ENCODE measurements around the gene SLC16A10.

Gene SLC16A10

GRCh38 chr6:111259089-111259831 lies 172.0 kb downstream of the SLC16A10 start:
- Histone ChIP-seq H3K4me3 (ENCODE audit: extremely low read depth, insufficient read depth, low read length, poor library complexity, severe bottlenecking) (peak overlapping the region; percentile 76), H3K27ac (ENCODE audit: low read depth, low read length, severe bottlenecking) (peak overlapping the region; percentile 94), H3K9me3 (ENCODE audit: control insufficient read depth, low read length) (no peaks in the 10 kb centered on the region), H3K36me3 (ENCODE audit: control insufficient read depth, insufficient read depth, low read length) (peaks cover 7% of the 10 kb centered on the region), H3K4me1 (ENCODE audit: control insufficient read depth, insufficient read depth, low read length, poor library complexity, severe bottlenecking) (peaks cover 15% of the 10 kb centered on the region)
- WGBS, 2 experiments (ENCODE audit: insufficient coverage in 2 of 2) = 1 to 2% methylated on average over 46 to 59 of the region's 59 CpGs

GRCh38 chr6:111260570-111261298 lies 173.4 kb downstream of the SLC16A10 start:
- Histone ChIP-seq H3K4me3 (ENCODE audit: extremely low read depth, insufficient read depth, low read length, poor library complexity, severe bottlenecking) (peak overlapping the region; percentile 76), H3K27ac (ENCODE audit: low read depth, low read length, severe bottlenecking) (no peak overlapping the region)
- WGBS, 2 experiments (ENCODE audit: insufficient coverage in 2 of 2) = 95 to 97% methylated on average over 6 of the region's 12 CpGs

DNA sequence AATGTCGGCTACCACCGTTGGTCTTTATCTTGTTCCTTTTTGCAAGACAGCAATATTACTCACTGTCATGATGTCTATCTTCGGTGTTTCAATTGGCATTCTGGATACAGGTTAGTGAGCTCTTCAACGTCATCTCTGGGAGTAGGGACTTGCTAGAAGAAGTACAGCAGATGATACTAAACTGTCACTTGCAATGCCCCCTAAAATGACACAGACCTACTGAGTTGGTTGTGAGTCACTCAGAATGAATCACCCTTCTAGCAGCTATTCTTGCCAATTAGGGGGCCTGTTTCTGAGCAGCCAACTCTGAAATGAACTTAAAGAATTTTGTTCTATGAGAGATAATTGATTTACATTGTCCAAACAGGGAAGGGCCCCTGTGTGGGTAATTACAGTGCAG lies 176.5 kb downstream of the SLC16A10 start:
- H3K9me3 ChIP-seq (ENCODE audit: control insufficient read depth, low read length) = no peaks in the 10 kb centered on the region
- WGBS, 2 experiments (ENCODE audit: insufficient coverage in 2 of 2) = 71 to 93% methylated on average over 2 of the region's 4 CpGs

More at GRCh38 chr6:111260570-111261298, 173.4 kb downstream of the SLC16A10 start:
- H3K9me3 ChIP-seq (ENCODE audit: control insufficient read depth, low read length) = no peaks in the 10 kb centered on the region
- H3K36me3 ChIP-seq (ENCODE audit: control insufficient read depth, insufficient read depth, low read length) = peaks cover 15% of the 10 kb centered on the region
- peaks cover 19% of the 10 kb centered on the region for H3K4me1 ChIP-seq (ENCODE audit: control insufficient read depth, insufficient read depth, low read length, poor library complexity, severe bottlenecking)

GRCh38 chr6:111265842-111266241 lies 178.5 kb downstream of the SLC16A10 start:
- Histone ChIP-seq H3K36me3 (ENCODE audit: control insufficient read depth, insufficient read depth, low read length) (peaks cover 56% of the 10 kb centered on the region), H3K27ac (ENCODE audit: low read depth, low read length, severe bottlenecking) (no peak overlapping the region), H3K9me3 (ENCODE audit: control insufficient read depth, low read length) (no peaks in the 10 kb centered on the region), H3K4me3 (ENCODE audit: extremely low read depth, insufficient read depth, low read length, poor library complexity, severe bottlenecking) (no peak overlapping the region), H3K4me1 (ENCODE audit: control insufficient read depth, insufficient read depth, low read length, poor library complexity, severe bottlenecking) (peaks cover 19% of the 10 kb centered on the region)
- WGBS, 2 experiments (ENCODE audit: insufficient coverage in 2 of 2) = 96 to 100% methylated on average over 3 to 6 of the region's 6 CpGs

More for the DNA sequence above, 176.5 kb downstream of the SLC16A10 start:
- H3K4me1 ChIP-seq (ENCODE audit: control insufficient read depth, insufficient read depth, low read length, poor library complexity, severe bottlenecking) = peaks cover 26% of the 10 kb centered on the region
- H3K27ac ChIP-seq (ENCODE audit: low read depth, low read length, severe bottlenecking) = peak overlapping the region; percentile 74
- peaks cover 40% of the 10 kb centered on the region for H3K36me3 ChIP-seq (ENCODE audit: control insufficient read depth, insufficient read depth, low read length)
- H3K4me3 ChIP-seq (ENCODE audit: extremely low read depth, insufficient read depth, low read length, poor library complexity, severe bottlenecking) = no peak overlapping the region

- Histone ChIP-seq H3K27ac (ENCODE audit: low read depth, low read length, severe bottlenecking) (no peak overlapping the region), H3K4me1 (ENCODE audit: control insufficient read depth, insufficient read depth, low read length, poor library complexity, severe bottlenecking) (peaks cover 19% of the 10 kb centered on the region), H3K4me3 (ENCODE audit: extremely low read depth, insufficient read depth, low read length, poor library complexity, severe bottlenecking) (no peak overlapping the region), H3K36me3 (ENCODE audit: control insufficient read depth, insufficient read depth, low read length) (peaks cover 56% of the 10 kb centered on the region), H3K9me3 (ENCODE audit: control insufficient read depth, low read length) (no peaks in the 10 kb centered on the region)
- 94 to 100% methylated on average over 2 of the region's 2 CpGs for WGBS, 2 experiments (ENCODE audit: insufficient coverage in 2 of 2)
Measured at GRCh38 chr6:111266276-111266675, 179.0 kb downstream of the SLC16A10 start.

GRCh38 chr6:111267764-111268333 lies 180.5 kb downstream of the SLC16A10 start:
- 94 to 100% methylated on average over 3 of the region's 7 CpGs for WGBS, 2 experiments (ENCODE audit: insufficient coverage in 2 of 2)
- Histone ChIP-seq H3K9me3 (ENCODE audit: control insufficient read depth, low read length) (no peaks in the 10 kb centered on the region), H3K36me3 (ENCODE audit: control insufficient read depth, insufficient read depth, low read length) (peaks cover 52% of the 10 kb centered on the region), H3K4me3 (ENCODE audit: extremely low read depth, insufficient read depth, low read length, poor library complexity, severe bottlenecking) (no peak overlapping the region), H3K27ac (ENCODE audit: low read depth, low read length, severe bottlenecking) (no peak overlapping the region), H3K4me1 (ENCODE audit: control insufficient read depth, insufficient read depth, low read length, poor library complexity, severe bottlenecking) (peaks cover 19% of the 10 kb centered on the region)

DNA sequence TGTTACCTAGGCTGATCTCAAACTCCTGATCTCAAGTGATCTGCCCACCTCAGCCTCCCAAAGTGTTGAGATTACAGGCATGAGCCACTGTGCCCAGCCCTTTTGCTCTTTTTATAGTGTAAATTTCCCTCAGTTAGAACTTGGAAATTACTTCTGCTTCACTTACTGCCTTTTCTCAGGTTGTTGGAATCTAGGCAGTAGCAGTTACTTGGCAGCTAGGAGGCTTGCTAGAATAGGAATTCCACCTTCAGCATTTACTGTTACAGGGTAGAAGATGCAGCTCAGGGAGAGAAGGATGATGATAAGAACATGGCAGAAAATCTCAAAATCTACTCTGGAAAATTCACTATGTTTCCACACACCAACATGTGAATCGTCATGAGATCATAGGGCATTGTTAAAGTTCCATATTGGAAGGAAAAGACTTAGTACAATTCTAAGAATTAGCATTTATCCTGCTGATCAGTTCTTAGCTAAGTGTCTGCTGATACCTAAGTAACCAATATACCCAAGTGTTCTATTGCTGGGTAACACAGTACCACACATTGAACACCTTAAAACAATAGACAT lies 182.2 kb downstream of the SLC16A10 start:
- Histone ChIP-seq H3K9me3 (ENCODE audit: control insufficient read depth, low read length) (no peaks in the 10 kb centered on the region), H3K4me3 (ENCODE audit: extremely low read depth, insufficient read depth, low read length, poor library complexity, severe bottlenecking) (no peak overlapping the region), H3K36me3 (ENCODE audit: control insufficient read depth, insufficient read depth, low read length) (peaks cover 62% of the 10 kb centered on the region), H3K4me1 (ENCODE audit: control insufficient read depth, insufficient read depth, low read length, poor library complexity, severe bottlenecking) (peaks cover 11% of the 10 kb centered on the region), H3K27ac (ENCODE audit: low read depth, low read length, severe bottlenecking) (no peak overlapping the region)
- WGBS, 2 experiments (ENCODE audit: insufficient coverage in 2 of 2) = no CpG with 5 or more reads among the region's 1 CpG

- Histone ChIP-seq H3K4me3 (ENCODE audit: extremely low read depth, insufficient read depth, low read length, poor library complexity, severe bottlenecking) (no peak overlapping the region), H3K36me3 (ENCODE audit: control insufficient read depth, insufficient read depth, low read length) (peaks cover 61% of the 10 kb centered on the region), H3K4me1 (ENCODE audit: control insufficient read depth, insufficient read depth, low read length, poor library complexity, severe bottlenecking) (peaks cover 11% of the 10 kb centered on the region), H3K9me3 (ENCODE audit: control insufficient read depth, low read length) (no peaks in the 10 kb centered on the region), H3K27ac (ENCODE audit: low read depth, low read length, severe bottlenecking) (no peak overlapping the region)
- 100% methylated on average over 3 to 4 of the region's 4 CpGs for WGBS, 2 experiments (ENCODE audit: insufficient coverage in 2 of 2)
Measured at GRCh38 chr6:111270121-111270520, 182.8 kb downstream of the SLC16A10 start.

GRCh38 chr6:111274593-111275217 lies 187.4 kb downstream of the SLC16A10 start:
- Histone ChIP-seq H3K4me3 (ENCODE audit: extremely low read depth, insufficient read depth, low read length, poor library complexity, severe bottlenecking) (no peak overlapping the region), H3K9me3 (ENCODE audit: control insufficient read depth, low read length) (no peaks in the 10 kb centered on the region), H3K36me3 (ENCODE audit: control insufficient read depth, insufficient read depth, low read length) (peaks cover 71% of the 10 kb centered on the region), H3K27ac (ENCODE audit: low read depth, low read length, severe bottlenecking) (no peak overlapping the region), H3K4me1 (ENCODE audit: control insufficient read depth, insufficient read depth, low read length, poor library complexity, severe bottlenecking) (no peaks in the 10 kb centered on the region)
- 100% methylated on average over 1 to 2 of the region's 3 CpGs for WGBS, 2 experiments (ENCODE audit: insufficient coverage in 2 of 2)

- H3K9me3 ChIP-seq (ENCODE audit: control insufficient read depth, low read length) = no peaks in the 10 kb centered on the region
- peaks cover 74% of the 10 kb centered on the region for H3K36me3 ChIP-seq (ENCODE audit: control insufficient read depth, insufficient read depth, low read length)
- WGBS, 2 experiments (ENCODE audit: insufficient coverage in 2 of 2) = 94 to 100% methylated on average over 1 to 2 of the region's 2 CpGs
- no peak overlapping the region for H3K27ac ChIP-seq (ENCODE audit: low read depth, low read length, severe bottlenecking)
- H3K4me1 ChIP-seq (ENCODE audit: control insufficient read depth, insufficient read depth, low read length, poor library complexity, severe bottlenecking) = no peaks in the 10 kb centered on the region
- H3K4me3 ChIP-seq (ENCODE audit: extremely low read depth, insufficient read depth, low read length, poor library complexity, severe bottlenecking) = no peak overlapping the region
Measured at GRCh38 chr6:111276335-111276734, 189.0 kb downstream of the SLC16A10 start.

All from mesodermal cell (in vitro differentiated cells).